Left renal cortex interstitium (tissue), 4 donors: ENCODE measurements around the gene ATP6AP1. TPM values are rescaled to one million over a fixed set of nuclear protein-coding genes. Genes with fewer than 3 reads are reported as not detected.

Experiments used
- DNase-seq, 4 donors: peaks; one replicate each; pipeline ENCODE4 v3.0.0-alpha.2; 2013; ENCODE audit warnings: low read depth in 4 of 4, low spot score in 2 of 4, missing footprints in 1 of 4
- polyA plus RNA-seq, 4 donors: library from polyadenylated mRNA; unstranded; fragments of 120-200 nt; gene quantifications; one replicate each; pipeline ENCODE4 v1.2.1, GENCODE V29; 2013; ENCODE audit not compliant: insufficient read length in 4 of 4

The ATP6AP1 gene
- polyA plus RNA-seq, 4 donors = 142 to 176 (median 157) TPM

GRCh38 chrX:154486052-154486395 lies 57.5 kb downstream of the ATP6AP1 start:
- DNase-seq = no peak

Other genes starting within 250 kb of the ATP6AP1 start
- not detected for gene OPN1MW, start 246.1 kb upstream of the ATP6AP1 start, polyA plus RNA-seq
- gene OPN1MW2, start 208.9 kb upstream of the ATP6AP1 start, polyA plus RNA-seq = not detected
- gene OPN1MW3, start 171.1 kb upstream of the ATP6AP1 start, polyA plus RNA-seq = not detected
- gene TEX28, start 133.6 kb upstream of the ATP6AP1 start, polyA plus RNA-seq = not detected
- gene TKTL1, start 132.9 kb upstream of the ATP6AP1 start, polyA plus RNA-seq = under 1 TPM; 0.33 to 0.61 (median 0.53) TPM
- 100 to 1,000 TPM; 414 to 641 (median 539) TPM for gene FLNA, start 54.0 kb upstream of the ATP6AP1 start, polyA plus RNA-seq
- 10 to 100 TPM; 63.4 to 76.3 (median 74.9) TPM for gene EMD, start 49.4 kb upstream of the ATP6AP1 start, polyA plus RNA-seq
- gene RPL10, start 30.3 kb upstream of the ATP6AP1 start, polyA plus RNA-seq = 1,000 to 10,000 TPM; 3,011 to 4,069 (median 3,093) TPM
- gene DNASE1L1, start 19.4 kb upstream of the ATP6AP1 start, polyA plus RNA-seq = 10 to 100 TPM; 13.2 to 14.8 (median 14.7) TPM
- 10 to 100 TPM; 26.4 to 51.2 (median 36.5) TPM for gene TAFAZZIN, start 17.1 kb upstream of the ATP6AP1 start, polyA plus RNA-seq
- 100 to 1,000 TPM; 104 to 156 (median 137) TPM for gene GDI1, start 8.5 kb downstream of the ATP6AP1 start, polyA plus RNA-seq
- gene FAM50A, start 15.5 kb downstream of the ATP6AP1 start, polyA plus RNA-seq = 10 to 100 TPM; 51.8 to 58.8 (median 57.3) TPM
- 10 to 100 TPM; 34.7 to 66.9 (median 53.3) TPM for gene PLXNA3, start 29.6 kb downstream of the ATP6AP1 start, polyA plus RNA-seq
- gene LAGE3, start 50.6 kb downstream of the ATP6AP1 start, polyA plus RNA-seq = 10 to 100 TPM; 11.4 to 19.4 (median 13.4) TPM
- 10 to 100 TPM; 26.2 to 39.6 (median 30.1) TPM for gene UBL4A, start 57.9 kb downstream of the ATP6AP1 start, polyA plus RNA-seq
- gene SLC10A3, start 62.0 kb downstream of the ATP6AP1 start, polyA plus RNA-seq = 10 to 100 TPM; 18.3 to 25.0 (median 20.7) TPM
- gene FAM3A, start 87.6 kb downstream of the ATP6AP1 start, polyA plus RNA-seq = 10 to 100 TPM; 34.1 to 47.8 (median 40.2) TPM
- gene G6PD, start 118.2 kb downstream of the ATP6AP1 start, polyA plus RNA-seq = 10 to 100 TPM; 32.4 to 47.8 (median 41.6) TPM
- 10 to 100 TPM; 13.9 to 24.2 (median 19.2) TPM for gene IKBKG, start 118.9 kb downstream of the ATP6AP1 start, polyA plus RNA-seq
- not detected for gene CTAG1A, start 156.5 kb downstream of the ATP6AP1 start, polyA plus RNA-seq
- gene CTAG1B, start 190.6 kb downstream of the ATP6AP1 start, polyA plus RNA-seq = not detected
- gene CTAG2, start 224.9 kb downstream of the ATP6AP1 start, polyA plus RNA-seq = not detected